Stimulated activated CD4-positive, alpha-beta T cell treated with anti-CD3 and anti-CD28 coated beads, TNF-alpha, amount 100 ng/mL, for 4 hours (primary cell): ENCODE data around the gene UCN3.
"Not testable (repeated sequence)": the region's sequence is repeated elsewhere in the genome, so short reads cannot be mapped to it uniquely, and the experiment has no call there.

Experiments
- DNase-seq, 3 experiments: peaks; one replicate each; pipeline ENCODE4 v3.0.0-alpha.2; 2020; ENCODE audit warnings: low read depth in 3 of 3

UCN3 gene

GRCh38 chr10:5369362-5370158 is 4.8 kb downstream of the UCN3 start:
- DNase-seq = no peak

GRCh38 chr10:5370493-5371352 is 6.0 kb downstream of the UCN3 start:
- no peak for DNase-seq

GRCh38 chr10:5373307-5373706 is 8.5 kb downstream of the UCN3 start:
- DNase-seq = no peak

- no peak for DNase-seq
These were observed 9.3 kb downstream of the UCN3 start for GRCh38 chr10:5373891-5374611.

GRCh38 chr10:5376450-5376849 is 11.7 kb downstream of the UCN3 start:
- DNase-seq = no peak

GRCh38 chr10:5379202-5379601 is 14.4 kb downstream of the UCN3 start:
- not testable (repeated sequence) for DNase-seq

GRCh38 chr10:5380395-5380794 is 15.6 kb downstream of the UCN3 start:
- not testable (repeated sequence) for DNase-seq

- no peak for DNase-seq
These were observed 16.4 kb downstream of the UCN3 start for GRCh38 chr10:5381187-5381586.

GRCh38 chr10:5385224-5385623 is 20.5 kb downstream of the UCN3 start:
- no peak for DNase-seq

GRCh38 chr10:5387169-5387568 is 22.4 kb downstream of the UCN3 start:
- DNase-seq = no peak

- DNase-seq = no peak
These were observed 25.9 kb downstream of the UCN3 start for GRCh38 chr10:5390607-5391205.

GRCh38 chr10:5391790-5392189 is 27.0 kb downstream of the UCN3 start:
- DNase-seq = no peak

- DNase-seq = no peak
These were observed 28.8 kb downstream of the UCN3 start for GRCh38 chr10:5393529-5393928.

- no peak for DNase-seq
These were observed 30.4 kb downstream of the UCN3 start for GRCh38 chr10:5395168-5395567.

GRCh38 chr10:5396556-5397300 is 32.0 kb downstream of the UCN3 start:
- no peak for DNase-seq

GRCh38 chr10:5399332-5399731 is 34.6 kb downstream of the UCN3 start:
- DNase-seq = no peak

- no peak for DNase-seq
These were observed 35.9 kb downstream of the UCN3 start for GRCh38 chr10:5400468-5401240.

- DNase-seq = no peak
These were observed 38.0 kb downstream of the UCN3 start for GRCh38 chr10:5402798-5403197.

GRCh38 chr10:5404208-5405041 is 39.7 kb downstream of the UCN3 start, which contains the start of gene TUBAL3:
Gene TUBAL3, minus strand, starts transcription at chr10:5404828. Its CDS starts 36 bp downstream, at chr10:5404792.
- DNase-seq = no peak
